GM12864 (cell line): ENCODE data around the gene TEAD3.

Experiments
- DNase-seq: peaks from one replicate; pipeline ENCODE4 v3.0.0-alpha.2; 2011; ENCODE audit warnings: low read depth
- H3K4me3 ChIP-seq: 2 replicates; pipeline ENCODE4 v1.5.1; 2011; ENCODE audit warnings: mild to moderate bottlenecking, low read depth, low read length, control low read depth
- TF ChIP-seq, protein P1 (sequence below): IDR thresholded peaks from 2 replicates; pipeline ENCODE4 v1.5.1; 2011; ENCODE audit warnings: low read depth, mild to moderate bottlenecking, moderate library complexity, low read length, control low read depth, inconsistent platforms; ENCODE audit errors: missing control alignments

Gene TEAD3

DNA sequence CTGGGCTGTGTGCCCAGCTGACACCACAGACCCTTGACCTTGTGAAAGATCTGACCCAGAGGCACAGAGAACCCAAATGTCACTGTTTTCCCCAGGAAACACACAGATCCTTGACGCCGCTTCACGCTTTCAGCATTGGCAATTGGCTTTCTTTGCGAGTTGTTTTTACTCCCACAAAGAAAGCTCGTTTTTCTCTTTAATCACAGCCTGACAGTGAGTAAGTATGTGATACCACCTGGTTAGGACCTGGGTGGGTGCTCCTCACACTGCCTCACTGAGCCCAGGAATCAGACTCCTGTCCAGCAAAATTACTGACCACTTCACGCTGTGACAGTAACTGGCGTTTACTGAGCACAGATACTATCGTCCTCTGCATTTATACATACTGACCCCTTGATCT, 15.7 kb downstream of the TEAD3 start:
- DNase-seq, result no peak

DNA sequence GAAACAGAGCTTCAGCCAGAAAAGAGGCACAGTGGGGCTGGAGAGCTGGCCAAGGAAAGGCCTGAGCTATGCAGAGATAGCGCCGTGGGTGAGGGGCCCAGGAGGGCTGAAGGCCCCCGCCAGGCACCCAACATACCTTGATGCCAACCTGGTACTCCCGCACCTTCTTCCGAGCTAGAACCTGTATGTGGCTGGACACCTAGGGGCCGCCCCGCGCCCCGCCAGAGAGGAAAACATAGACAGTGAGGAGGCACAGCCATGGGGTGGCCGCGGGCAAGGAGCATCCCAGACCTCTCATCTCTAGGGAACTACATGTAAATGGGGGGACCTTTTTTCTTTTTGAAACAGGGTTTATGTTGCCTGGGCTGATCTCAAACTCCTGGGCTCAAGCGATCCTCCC, 16.7 kb downstream of the TEAD3 start:
- DNase-seq, result no peak
- TF ChIP-seq, protein P1, sequence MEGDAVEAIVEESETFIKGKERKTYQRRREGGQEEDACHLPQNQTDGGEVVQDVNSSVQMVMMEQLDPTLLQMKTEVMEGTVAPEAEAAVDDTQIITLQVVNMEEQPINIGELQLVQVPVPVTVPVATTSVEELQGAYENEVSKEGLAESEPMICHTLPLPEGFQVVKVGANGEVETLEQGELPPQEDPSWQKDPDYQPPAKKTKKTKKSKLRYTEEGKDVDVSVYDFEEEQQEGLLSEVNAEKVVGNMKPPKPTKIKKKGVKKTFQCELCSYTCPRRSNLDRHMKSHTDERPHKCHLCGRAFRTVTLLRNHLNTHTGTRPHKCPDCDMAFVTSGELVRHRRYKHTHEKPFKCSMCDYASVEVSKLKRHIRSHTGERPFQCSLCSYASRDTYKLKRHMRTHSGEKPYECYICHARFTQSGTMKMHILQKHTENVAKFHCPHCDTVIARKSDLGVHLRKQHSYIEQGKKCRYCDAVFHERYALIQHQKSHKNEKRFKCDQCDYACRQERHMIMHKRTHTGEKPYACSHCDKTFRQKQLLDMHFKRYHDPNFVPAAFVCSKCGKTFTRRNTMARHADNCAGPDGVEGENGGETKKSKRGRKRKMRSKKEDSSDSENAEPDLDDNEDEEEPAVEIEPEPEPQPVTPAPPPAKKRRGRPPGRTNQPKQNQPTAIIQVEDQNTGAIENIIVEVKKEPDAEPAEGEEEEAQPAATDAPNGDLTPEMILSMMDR, result no peak
- no peak overlapping the region for H3K4me3 ChIP-seq

More for the DNA sequence above, 15.7 kb downstream of the TEAD3 start:
- TF ChIP-seq, protein P1, result no peak
- H3K4me3 ChIP-seq, result no peak overlapping the region

DNA sequence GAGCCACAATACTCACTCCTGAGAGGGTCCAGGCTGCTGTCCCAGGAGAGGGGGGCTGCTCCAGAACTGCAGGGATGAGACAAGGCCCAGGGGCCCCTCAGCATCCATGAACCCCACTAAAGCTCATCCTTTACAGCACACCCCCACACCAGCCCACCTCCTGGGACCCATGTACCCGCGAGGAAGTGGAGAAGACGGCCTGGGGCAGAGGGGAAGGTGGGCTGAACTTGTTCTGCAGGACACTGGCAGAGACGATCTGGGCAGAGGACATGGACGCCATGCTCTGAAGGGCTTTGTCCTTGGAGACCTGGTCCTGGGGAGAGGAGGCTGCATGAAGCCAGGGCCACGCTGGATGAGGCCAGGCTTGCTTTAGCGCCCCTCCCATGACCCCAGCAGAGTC, 18.6 kb downstream of the TEAD3 start:
- TF ChIP-seq, protein P1, result no peak
- no peak for DNase-seq
- H3K4me3 ChIP-seq, result no peak overlapping the region

DNA sequence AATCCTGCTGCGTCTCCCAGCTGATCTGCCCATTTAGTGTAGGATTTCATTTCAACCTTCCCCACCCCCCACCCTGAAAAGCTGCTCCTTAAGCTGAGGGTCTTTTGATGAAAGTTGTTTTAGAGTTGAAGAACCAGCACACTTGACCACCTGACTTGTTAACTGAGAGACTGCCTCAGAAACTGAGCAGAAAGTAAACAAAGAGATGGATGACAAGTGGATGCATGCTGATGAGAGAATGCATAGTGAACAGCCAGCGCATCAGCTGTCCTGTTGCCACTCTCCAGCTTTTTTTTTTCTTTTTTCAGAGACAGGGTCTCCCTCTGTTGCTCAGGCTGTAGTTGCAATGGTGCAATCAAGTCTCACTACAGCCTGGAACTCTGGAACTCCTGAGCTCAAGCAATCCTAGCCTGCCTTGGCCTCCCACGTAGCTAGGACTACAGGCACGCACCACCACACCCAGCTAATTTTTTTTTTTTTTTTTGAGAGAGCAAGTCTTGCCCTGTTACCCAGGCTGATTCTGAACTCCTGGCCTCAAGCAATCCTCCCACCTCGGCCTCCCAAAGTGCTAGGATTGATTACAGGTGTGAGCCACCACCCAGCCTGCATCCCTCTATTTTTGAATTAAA, 19.2 kb downstream of the TEAD3 start:
- TF ChIP-seq, protein P1, result no peak
- DNase-seq, result no peak
- H3K4me3 ChIP-seq, result no peak overlapping the region

DNA sequence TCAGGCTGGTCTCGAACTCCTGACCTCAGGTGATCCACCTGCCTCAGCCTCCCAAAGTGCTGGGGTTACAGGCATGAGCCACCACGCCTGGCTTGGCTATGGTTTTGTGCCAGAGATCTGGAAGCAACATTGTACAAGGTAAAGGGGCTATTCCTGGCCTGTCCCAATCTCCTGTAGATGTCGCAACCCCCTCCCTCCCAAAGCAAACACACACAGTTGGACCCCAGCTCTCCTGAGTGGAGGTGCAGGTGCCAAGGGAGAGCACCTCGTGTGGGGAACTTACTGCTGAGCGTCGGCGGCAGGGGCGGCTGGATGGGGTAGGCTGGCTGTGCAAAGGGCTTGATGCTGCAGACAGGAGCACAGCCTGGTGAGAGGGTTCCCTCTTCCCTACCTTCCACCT, 19.9 kb downstream of the TEAD3 start:
- TF ChIP-seq, protein P1, result no peak
- no peak for DNase-seq
- H3K4me3 ChIP-seq, result no peak overlapping the region

DNA sequence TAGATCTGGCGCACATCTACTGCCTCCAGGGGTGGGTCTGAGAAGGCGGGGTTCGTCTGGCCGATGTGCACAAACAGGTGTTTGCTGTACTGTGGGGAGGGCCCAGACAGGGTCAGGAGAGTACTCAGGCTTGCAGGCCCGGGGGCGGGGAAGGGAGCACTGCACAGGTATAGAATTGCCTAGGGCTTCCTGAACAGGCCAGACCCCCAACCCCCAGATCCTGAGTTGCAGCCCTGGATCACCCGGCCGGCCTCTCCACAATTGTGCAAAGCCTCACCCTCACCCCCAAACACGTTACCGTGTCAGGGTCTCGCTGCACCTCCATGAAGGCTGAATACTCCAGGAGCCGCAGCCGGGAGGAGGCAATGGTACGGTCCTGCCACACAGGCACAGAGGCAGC, 20.9 kb downstream of the TEAD3 start:
- TF ChIP-seq, protein P1, result no peak
- DNase-seq, result no peak
- H3K4me3 ChIP-seq, result no peak overlapping the region

DNA sequence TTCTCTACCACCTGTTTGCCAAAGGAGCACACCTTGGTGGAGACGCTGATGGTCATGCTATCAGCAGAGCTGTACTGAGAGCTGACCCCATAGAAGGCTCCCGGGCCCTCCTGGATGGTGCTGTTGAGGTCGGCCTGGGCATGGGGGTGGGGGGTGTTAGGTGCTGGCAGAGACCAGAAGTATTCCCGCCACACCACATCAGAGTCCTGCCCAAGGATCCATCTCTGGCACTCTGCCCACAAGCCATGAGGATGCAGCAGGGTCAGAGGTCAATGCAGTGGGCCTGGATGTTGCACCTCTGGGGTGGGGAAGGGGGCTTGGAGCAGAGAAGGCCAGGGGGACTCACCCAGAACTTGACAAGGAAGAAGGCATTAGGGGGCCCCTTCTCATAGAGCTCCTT, 21.3 kb downstream of the TEAD3 start:
- H3K4me3 ChIP-seq, result no peak overlapping the region
- DNase-seq, result no peak
- TF ChIP-seq, protein P1, result no peak
